HCT116 (cell line): ENCODE measurements around the gene PRTG. TPM values are rescaled to one million over a fixed set of nuclear protein-coding genes. Genes with fewer than 3 reads are reported as not detected.

ENCODE experiments used
- ATAC-seq: fragments of 200-7000 bp; cut with Tn5 transposase; 2 replicates; pipeline ENCODE4 v1.9.1; 2020; ENCODE audit warnings: mild to moderate bottlenecking, moderate library complexity
- BruUV-seq: library from RNA; stranded (reverse); fragments of 400-500 nt; replicated peaks from 2 replicates; lab custom pipeline; 2021; lab: Mats Ljungman, UMichigan
- CTCF ChIA-PET: fragments of 300-600 bp; sonication (Branson Sonifier 250); formaldehyde crosslinking; loops from one replicate; lab custom pipeline; 2021; ENCODE audit warnings: antibody characterized with exemption; lab: Charles Lee
- POLR2A ChIA-PET: fragments of 300-600, 350-600 bp; sonication (Branson Sonifier 250); formaldehyde crosslinking; loops from one replicate; lab custom pipeline; 2021; ENCODE audit warnings: antibody characterized with exemption; lab: Charles Lee
- RAD21 ChIA-PET, 2 experiments: fragments of 300-600 bp; sonication (Branson Sonifier 250); formaldehyde crosslinking; loops; one replicate each; lab custom pipeline; 2023; ENCODE audit warnings: low total read pairs in 2 of 2; ENCODE audit not compliant: uncharacterized antibody in 2 of 2, unreplicated experiment in 2 of 2, low non-redundant PET in 1 of 2; lab: Charles Lee
- DNase-seq: peaks from one replicate; pipeline ENCODE4 v3.0.0-alpha.2; 2010; ENCODE audit warnings: low read depth, low spot score
- H2AFZ ChIP-seq: fragments of 200-600 bp; shearing (Covaris generic), sonication (generic); 2 replicates; pipeline ENCODE4 v1.6.1; 2017; ENCODE audit warnings: low read depth, mixed run types, mixed read lengths, antibody characterized with exemption, low read length; ENCODE audit not compliant: poor library complexity, severe bottlenecking
- H3K27ac ChIP-seq: 2 replicates; pipeline ENCODE4 v1.5.1; 2012; ENCODE audit warnings: low read depth, low read length
- H3K27me3 ChIP-seq: fragments of 200-600 bp; sonication (generic); 2 replicates; pipeline ENCODE4 v1.6.1; 2016; ENCODE audit warnings: mixed run types, low read length, mixed read lengths; ENCODE audit not compliant: insufficient read depth
- H3K36me3 ChIP-seq, 2 experiments: fragments of 200-500 bp in 1 of 2; fragments of 200-600 bp in 1 of 2; sonication (Bioruptor generic) in 1 of 2; sonication (generic) in 1 of 2; 2 replicates each; pipeline versions ENCODE4 v1.5.1 to v1.6.1; 2014 to 2016; ENCODE audit warnings: low read length in 2 of 2, inconsistent platforms in 1 of 2, mixed read lengths in 1 of 2, mixed run types in 1 of 2; ENCODE audit not compliant: insufficient read depth in 2 of 2, control insufficient read depth in 1 of 2
- H3K4me1 ChIP-seq, 2 experiments: fragments of 200-600 bp in 1 of 2; sonication (generic) in 1 of 2; 2 replicates each; pipeline versions ENCODE4 v1.5.1 to v1.6.1; 2012 to 2017; ENCODE audit warnings: low read length in 2 of 2, inconsistent platforms in 1 of 2, mild to moderate bottlenecking in 1 of 2, mixed read lengths in 1 of 2, mixed run types in 1 of 2, moderate library complexity in 1 of 2; ENCODE audit not compliant: insufficient read depth in 2 of 2, control insufficient read depth in 1 of 2
- H3K4me2 ChIP-seq: fragments of 200-600 bp; sonication (generic); 2 replicates; pipeline ENCODE4 v1.6.1; 2017; ENCODE audit warnings: mixed run types, low read length, mixed read lengths
- H3K4me3 ChIP-seq, 2 experiments: fragments of 200-600 bp in 1 of 2; sonication (generic) in 1 of 2; replicated peaks in 1 of 2; 2 replicates each; pipeline ENCODE4 v1.5.1; 2011 to 2016; ENCODE audit warnings: low read length in 2 of 2, control low read depth in 1 of 2, low read depth in 1 of 2, mild to moderate bottlenecking in 1 of 2, mixed read lengths in 1 of 2, mixed run types in 1 of 2
- H3K79me2 ChIP-seq: fragments of 200-600 bp; sonication (generic); 2 replicates; pipeline ENCODE4 v1.6.1; 2017; ENCODE audit warnings: mild to moderate bottlenecking, mixed run types, low read length, moderate library complexity, mixed read lengths; ENCODE audit not compliant: insufficient read depth
- H3K9ac ChIP-seq: fragments of 200-600 bp; sonication (generic); 2 replicates; pipeline ENCODE4 v1.6.1; 2016; ENCODE audit warnings: low read length, mixed read lengths
- H3K9me2 ChIP-seq: fragments of 200-600 bp; sonication (generic), shearing (Covaris generic); 2 replicates; pipeline ENCODE4 v1.6.1; 2017; ENCODE audit warnings: mixed run types, mild to moderate bottlenecking, moderate library complexity; ENCODE audit not compliant: insufficient read depth
- H3K9me3 ChIP-seq, 2 experiments: fragments of 200-500 bp in 1 of 2; fragments of 200-600 bp in 1 of 2; sonication (Bioruptor generic) in 1 of 2; sonication (generic) in 1 of 2; 2 replicates each; pipeline ENCODE4 v1.6.1; 2014 to 2017; ENCODE audit warnings: low read length in 2 of 2, mixed read lengths in 2 of 2, inconsistent platforms in 1 of 2, low read depth in 1 of 2, mild to moderate bottlenecking in 1 of 2, mixed run types in 1 of 2, moderate library complexity in 1 of 2; ENCODE audit not compliant: control insufficient read depth in 1 of 2, insufficient read depth in 1 of 2
- H4K20me1 ChIP-seq: fragments of 200-600 bp; sonication (generic), shearing (Covaris generic); 2 replicates; pipeline ENCODE4 v1.6.1; 2017; ENCODE audit warnings: mixed run types, mild to moderate bottlenecking, moderate library complexity; ENCODE audit not compliant: insufficient read depth
- CBX3 ChIP-seq: IDR thresholded peaks from 2 replicates; pipeline ENCODE4 v1.6.1; 2012; ENCODE audit warnings: low read depth
- CTCF ChIP-seq, 3 experiments: fragments of 200-600 bp in 1 of 3; sonication (generic) in 1 of 3; IDR thresholded peaks in 2 of 3; conservative IDR thresholded peaks in 1 of 3; 2 replicates each; pipeline ENCODE4 v1.5.1; 2012 to 2017; ENCODE audit warnings: low read depth in 2 of 3, low read length in 2 of 3, antibody characterized with exemption in 1 of 3, borderline replicate concordance in 1 of 3, control low read depth in 1 of 3, mild to moderate bottlenecking in 1 of 3, mixed read lengths in 1 of 3, mixed run types in 1 of 3, moderate library complexity in 1 of 3; ENCODE audit not compliant: insufficient read depth in 1 of 3
- EGR1 ChIP-seq: IDR thresholded peaks from 2 replicates; pipeline ENCODE4 v1.6.1; 2012; ENCODE audit warnings: low read depth
- ELF1 ChIP-seq: IDR thresholded peaks from 2 replicates; pipeline ENCODE4 v1.6.1; 2012; ENCODE audit warnings: low read depth, borderline replicate concordance
- FOSL1 ChIP-seq: IDR thresholded peaks from 2 replicates; pipeline ENCODE4 v1.6.1; 2012; ENCODE audit warnings: low read depth
- POLR2AphosphoS5 ChIP-seq: IDR thresholded peaks from 2 replicates; pipeline ENCODE4 v1.6.1; 2011; ENCODE audit warnings: mild to moderate bottlenecking, low read depth, low read length, moderate library complexity
- SIN3A ChIP-seq: IDR thresholded peaks from 2 replicates; pipeline ENCODE4 v1.6.1; 2012; ENCODE audit warnings: low read depth
- SP1 ChIP-seq: IDR thresholded peaks from 2 replicates; pipeline ENCODE4 v1.6.1; 2012; ENCODE audit warnings: low read depth
- SRF ChIP-seq: IDR thresholded peaks from 2 replicates; pipeline ENCODE4 v1.6.1; 2012; ENCODE audit warnings: low read depth
- ZFX ChIP-seq: fragments of 450-650 bp; IDR thresholded peaks from 2 replicates; pipeline ENCODE4 v1.6.1; 2017
- ZNF274 ChIP-seq: fragments of 200-500 bp; sonication (Bioruptor generic); IDR thresholded peaks from 2 replicates; pipeline ENCODE4 v1.6.1; 2014; ENCODE audit warnings: mild to moderate bottlenecking, low read depth, low read length, inconsistent platforms
- intact Hi-C: fragments of 100-400 bp; cut with micrococcal nuclease; formaldehyde crosslinking; loops from 2 replicates; pipeline ENCODE4 v1.10.0; 2022
- total RNA-seq: library from RNA; stranded (reverse); gene quantifications from one replicate; pipeline ENCODE4 v1.2.1, GENCODE V29; 2021; ENCODE audit not compliant: unreplicated experiment

PRTG gene
- total RNA-seq, 1 experiment from 2014 or later = not detected

GRCh38 chr15:55676507-55676906 is 66.4 kb downstream of the PRTG start:
- POLR2A ChIA-PET = no interaction called here
- no peaks in the 10 kb centered on the region for H3K36me3 ChIP-seq
- no peak overlapping the region for H3K9ac ChIP-seq
- no peaks in the 10 kb centered on the region for H3K27me3 ChIP-seq
- no peak overlapping the region for H3K27ac ChIP-seq
- H4K20me1 ChIP-seq = no peaks in the 10 kb centered on the region
- CTCF ChIA-PET = no interaction called here
- H3K4me2 ChIP-seq = no peak overlapping the region
- H3K4me1 ChIP-seq = no peaks in the 10 kb centered on the region
- H2AFZ ChIP-seq = no peak overlapping the region
- H3K4me3 ChIP-seq = no peak overlapping the region
- ATAC-seq (no peak), DNase-seq (no peak)
- no peaks in the 10 kb centered on the region for H3K79me2 ChIP-seq
- H3K9me2 ChIP-seq = no peaks in the 10 kb centered on the region
- no peaks in the 10 kb centered on the region for H3K9me3 ChIP-seq
- RAD21 ChIA-PET = no interaction called here
- TF ChIP-seq ZNF274 (no peak), SIN3A (no peak), FOSL1 (no peak), CTCF (IDR thresholded peaks at IDR 0.05 in 2 of 3, conservative IDR thresholded peaks at IDR 0.05 in 1 of 3; ENCODE audit: borderline replicate concordance in 1 of 3, insufficient read depth in 1 of 3, low read depth in 2 of 3, low read length in 2 of 3) (no peak), ZFX (no peak), POLR2AphosphoS5 (no peak), ELF1 (no peak), EGR1 (no peak), CBX3 (no peak), SP1 (no peak), SRF (no peak)
- no TSS peak for BruUV-seq
- intact Hi-C loops = no loop called here
